ENCODE results near the gene NOX4.
"Not testable (repeated sequence)": the region's sequence is repeated elsewhere in the genome, so short reads cannot be mapped to it uniquely, and the experiment has no call there.

Gene NOX4

GRCh38 chr11:89293965-89294679 lies 197.1 kb downstream of the NOX4 start:
- Histone ChIP-seq H3K4me3 (ENCODE audit: low read depth, low read length) (peak overlapping the region; percentile 48), H3K27me3 (replicated peaks) (no peaks in the 10 kb centered on the region), H3K36me3 (replicated peaks) (no peaks in the 10 kb centered on the region), H3K27ac (no peak overlapping the region)
- TF ChIP-seq, protein P1, sequence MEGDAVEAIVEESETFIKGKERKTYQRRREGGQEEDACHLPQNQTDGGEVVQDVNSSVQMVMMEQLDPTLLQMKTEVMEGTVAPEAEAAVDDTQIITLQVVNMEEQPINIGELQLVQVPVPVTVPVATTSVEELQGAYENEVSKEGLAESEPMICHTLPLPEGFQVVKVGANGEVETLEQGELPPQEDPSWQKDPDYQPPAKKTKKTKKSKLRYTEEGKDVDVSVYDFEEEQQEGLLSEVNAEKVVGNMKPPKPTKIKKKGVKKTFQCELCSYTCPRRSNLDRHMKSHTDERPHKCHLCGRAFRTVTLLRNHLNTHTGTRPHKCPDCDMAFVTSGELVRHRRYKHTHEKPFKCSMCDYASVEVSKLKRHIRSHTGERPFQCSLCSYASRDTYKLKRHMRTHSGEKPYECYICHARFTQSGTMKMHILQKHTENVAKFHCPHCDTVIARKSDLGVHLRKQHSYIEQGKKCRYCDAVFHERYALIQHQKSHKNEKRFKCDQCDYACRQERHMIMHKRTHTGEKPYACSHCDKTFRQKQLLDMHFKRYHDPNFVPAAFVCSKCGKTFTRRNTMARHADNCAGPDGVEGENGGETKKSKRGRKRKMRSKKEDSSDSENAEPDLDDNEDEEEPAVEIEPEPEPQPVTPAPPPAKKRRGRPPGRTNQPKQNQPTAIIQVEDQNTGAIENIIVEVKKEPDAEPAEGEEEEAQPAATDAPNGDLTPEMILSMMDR (IDR thresholded peaks at IDR 0.05; ENCODE audit: low read depth, low read length, missing control alignments): no peak
- in situ Hi-C loops (cut with HindIII; ENCODE audit: low pct_ligation_motif_present, low sequenced_read_pairs): no loop called here
- DNase-seq: peak; percentile 5

- H3K36me3 ChIP-seq (replicated peaks); H3K4me3 ChIP-seq (ENCODE audit: low read depth, low read length); DNase-seq; H3K27ac ChIP-seq; in situ Hi-C loops (cut with HindIII; ENCODE audit: low pct_ligation_motif_present, low sequenced_read_pairs); H3K27me3 ChIP-seq (replicated peaks): not testable (repeated sequence)
These were observed 203.2 kb downstream of the NOX4 start for GRCh38 chr11:89288004-89288403.

- H3K27me3 ChIP-seq (replicated peaks); H3K4me3 ChIP-seq (ENCODE audit: low read depth, low read length); H3K36me3 ChIP-seq (replicated peaks); DNase-seq; H3K27ac ChIP-seq; in situ Hi-C loops (cut with HindIII; ENCODE audit: low pct_ligation_motif_present, low sequenced_read_pairs): not testable (repeated sequence)
These were observed 204.6 kb downstream of the NOX4 start for GRCh38 chr11:89286601-89287000.

DNA sequence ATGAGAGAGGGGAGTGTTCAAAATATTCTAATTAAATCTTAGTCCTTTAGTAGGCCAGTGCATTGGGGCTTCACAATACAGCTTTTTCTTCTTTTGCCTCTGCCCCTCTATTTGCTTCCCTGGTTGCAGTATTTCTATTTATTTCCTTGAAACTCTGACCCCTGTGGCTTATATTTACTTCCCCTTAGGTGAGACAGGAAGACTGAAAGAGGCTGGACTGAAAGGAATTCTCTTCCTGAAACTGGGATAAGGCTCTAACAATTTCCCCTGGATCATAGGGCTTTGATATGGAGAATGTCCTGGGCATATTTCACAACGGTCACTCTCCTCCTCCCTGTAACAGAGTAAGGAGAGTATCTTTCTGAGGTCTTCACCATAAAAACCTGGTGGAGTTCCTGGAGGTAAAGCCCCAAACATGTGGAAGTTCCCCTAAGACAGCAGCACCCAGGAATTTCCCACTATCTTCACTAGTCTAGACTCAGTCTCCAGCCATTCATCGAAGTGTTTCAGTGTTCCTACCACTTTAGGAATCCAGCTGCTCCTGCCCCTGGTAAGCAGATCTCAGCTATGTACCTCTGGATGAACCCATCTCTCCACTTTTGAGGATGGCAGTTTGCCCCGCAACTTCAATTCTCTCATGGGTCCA lies 210.0 kb downstream of the NOX4 start:
- H3K36me3 ChIP-seq (replicated peaks); in situ Hi-C loops (cut with HindIII; ENCODE audit: low pct_ligation_motif_present, low sequenced_read_pairs): not testable (repeated sequence)

DNA sequence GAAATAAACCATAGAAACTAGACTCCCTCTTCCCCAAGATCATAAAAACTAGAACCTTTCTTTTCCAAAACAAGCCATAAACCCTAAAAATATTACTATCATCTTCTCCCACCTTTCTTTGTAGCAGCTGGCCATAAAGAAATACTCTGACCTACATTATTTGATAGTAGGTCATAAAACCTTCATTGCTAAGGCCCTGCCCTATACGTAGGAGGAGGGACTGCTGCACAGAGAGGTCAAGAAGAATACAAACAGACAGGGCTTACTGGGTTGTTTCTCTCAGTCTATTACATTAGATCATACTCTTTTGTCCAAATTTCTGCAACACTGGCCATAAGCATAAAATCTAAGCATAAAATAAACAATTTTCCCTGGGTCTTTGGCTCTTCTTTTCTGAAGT lies 212.0 kb downstream of the NOX4 start:
- H3K36me3 ChIP-seq (replicated peaks): no peaks in the 10 kb centered on the region
- H3K27ac ChIP-seq: no peak overlapping the region
- TF ChIP-seq, protein P1 (IDR thresholded peaks at IDR 0.05; ENCODE audit: low read depth, low read length, missing control alignments): no peak
- no peak for DNase-seq
- in situ Hi-C loops (cut with HindIII; ENCODE audit: low pct_ligation_motif_present, low sequenced_read_pairs): no loop called here
- no peaks in the 10 kb centered on the region for H3K27me3 ChIP-seq (replicated peaks)
- no peak overlapping the region for H3K4me3 ChIP-seq (ENCODE audit: low read depth, low read length)

More for the DNA sequence above, 210.0 kb downstream of the NOX4 start:
- H3K27ac ChIP-seq; DNase-seq; H3K27me3 ChIP-seq (replicated peaks); H3K4me3 ChIP-seq (ENCODE audit: low read depth, low read length): not testable (repeated sequence)

GRCh38 chr11:89275966-89276365 lies 215.2 kb downstream of the NOX4 start:
- no peaks in the 10 kb centered on the region for H3K36me3 ChIP-seq (replicated peaks)
- in situ Hi-C loops (cut with HindIII; ENCODE audit: low pct_ligation_motif_present, low sequenced_read_pairs): no loop called here
- H3K27ac ChIP-seq: no peak overlapping the region
- no peak for DNase-seq
- TF ChIP-seq, protein P1 (IDR thresholded peaks at IDR 0.05; ENCODE audit: low read depth, low read length, missing control alignments): no peak
- H3K4me3 ChIP-seq (ENCODE audit: low read depth, low read length): no peak overlapping the region
- H3K27me3 ChIP-seq (replicated peaks): no peaks in the 10 kb centered on the region

Measured in brain microvascular endothelial cell (primary cell).